ENCODE data around the gene DACT2. TPM values are rescaled to one million over a fixed set of nuclear protein-coding genes. Genes with fewer than 3 reads are reported as not detected.
A peak's percentile ranks its signal among the peaks of the same experiment; 100 is the strongest.

Gene DACT2
- total and polyA plus RNA-seq, 2 of the 8 experiments (the other 6 are each of a cell fraction or from before 2014, with no cell fraction given): 2.9 to 3.1 TPM

DNA sequence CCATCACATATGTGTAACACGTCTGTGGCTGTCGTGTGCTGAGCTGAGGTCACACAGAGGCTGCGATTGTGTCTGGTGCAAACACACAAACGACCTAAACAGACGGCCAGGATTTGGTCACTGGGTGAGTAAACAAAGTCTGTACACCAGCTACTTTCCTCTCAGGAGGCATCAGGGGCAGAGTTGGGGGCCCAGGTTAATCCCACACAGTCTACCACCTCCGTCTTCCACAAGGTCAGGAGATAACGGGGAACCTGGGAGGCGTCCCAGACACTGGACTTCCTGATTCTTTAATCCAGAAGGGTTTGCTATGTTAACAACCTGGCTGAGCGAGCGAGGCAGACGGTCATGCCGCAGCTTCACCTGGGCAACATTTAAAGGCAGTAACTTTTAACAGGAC, 1.5 kb downstream of the DACT2 start:
- Histone ChIP-seq H4K20me1 (replicated peaks in 1 of 2; ENCODE audit: control insufficient read depth in 1 of 2, insufficient read depth in 2 of 2, low read length in 2 of 2) (peaks cover 0 to 1% of the 10 kb centered on the region in 2 experiments), H3K4me3 (ENCODE audit: extremely low read depth in 1 of 4, insufficient read depth in 2 of 4, low read depth in 3 of 4, low read length in 4 of 4) (peak overlapping the region in 1 of 4 experiments; percentile 78; a peak in 2 of 8 replicates), H3K23ac (ENCODE audit: insufficient read length) (no peak overlapping the region), H3K14ac (ENCODE audit: insufficient read length) (no peak overlapping the region), H3K27ac (ENCODE audit: low read depth, low read length) (no peak overlapping the region), H3K4me2 (ENCODE audit: insufficient read depth in 1 of 2, low read depth in 2 of 2, low read length in 2 of 2) (peak overlapping the region; percentile 87 to 98; a peak in 2 of 4 replicates), H3K36me3 (ENCODE audit: control insufficient read depth in 2 of 4, insufficient read depth in 4 of 4, low read length in 3 of 4) (no peaks in the 10 kb centered on the region), H3K79me1 (ENCODE audit: low read depth, low read length) (no peaks in the 10 kb centered on the region), H2BK5ac (ENCODE audit: low read depth, low read length) (no peak overlapping the region), H2AK5ac (ENCODE audit: low read depth, low read length) (no peak overlapping the region), H3K56ac (replicated peaks; ENCODE audit: insufficient read length, low read depth, low read length) (no peak overlapping the region), H4K8ac (ENCODE audit: extremely low read depth, insufficient read depth, low read length) (no peak overlapping the region; the same call in none of the 2 replicates), H3K18ac (ENCODE audit: extremely low read depth, low read length) (no peak overlapping the region), H3K4ac (replicated peaks; ENCODE audit: insufficient read length, low read depth, low read length) (no peak overlapping the region), H3K79me2 (ENCODE audit: control insufficient read depth in 1 of 2, insufficient read depth in 2 of 2, low read length in 2 of 2) (no peaks in the 10 kb centered on the region), H4K91ac (replicated peaks; ENCODE audit: insufficient read length, low read length) (peak overlapping the region; percentile 61), H2AFZ (ENCODE audit: low read length) (no peak overlapping the region), H2BK120ac (replicated peaks; ENCODE audit: low read depth, low read length) (no peak overlapping the region), H2BK15ac (ENCODE audit: low read length) (no peak overlapping the region), H2BK12ac (ENCODE audit: low read depth, low read length) (0 out of 2 replicates have a peak overlapping the region, but pooled peaks have one; percentile 75), H3K23me2 (ENCODE audit: low read depth, low read length) (peaks cover 7% of the 10 kb centered on the region; the same call in 1 of the 2 replicates), H3K27me3 (replicated peaks in 1 of 4; ENCODE audit: control insufficient read depth in 3 of 4, extremely low read depth in 1 of 4, insufficient read depth in 3 of 4, low read length in 3 of 4) (peaks cover 0 to 19% (median 12%) of the 10 kb centered on the region in 4 experiments; a peak in 4 of 7 replicates), H2BK20ac (ENCODE audit: low read length) (no peak overlapping the region), H3K9me3 (ENCODE audit: insufficient read depth in 2 of 2, low read depth in 1 of 2, low read length in 1 of 2) (peaks cover 0 to 6% of the 10 kb centered on the region in 2 experiments; a peak in 1 of 4 replicates), H3K9ac (replicated peaks in 1 of 4; ENCODE audit: extremely low read depth in 1 of 4, low read depth in 3 of 4, low read length in 3 of 4) (no peak overlapping the region), H4K5ac (ENCODE audit: insufficient read length, low read depth, low read length) (no peak overlapping the region), H3K4me1 (replicated peaks in 1 of 4; ENCODE audit: control insufficient read depth in 3 of 4, insufficient read depth in 4 of 4, low read length in 3 of 4) (peaks cover 13 to 25% (median 16%) of the 10 kb centered on the region in 4 experiments)
- CTCF ChIA-PET (ENCODE audit: partially characterized antibody): interaction anchor here (1.0 kb wide), 1 partner anchor 14 kb away, joined by 3 read pairs; no protein-coding TSS in a partner anchor
- no peak for TF ChIP-seq ATF3 (IDR thresholded peaks at IDR 0.05; ENCODE audit: insufficient read depth, low read depth, low read length)
- TF ChIP-seq YY1 (IDR thresholded peaks at IDR 0.05; ENCODE audit: low read depth, low read length): no peak
- no peak for DNase-seq (ENCODE audit: low read depth in 1 of 2, low spot score in 2 of 2)
- 81% methylated on average over 12 of the region's 12 CpGs; no CpG with 5 or more reads in 1 of the 2 experiments for WGBS, 2 experiments (ENCODE audit: extremely low coverage in 1 of 2, insufficient coverage in 1 of 2, insufficient read length in 1 of 2, insufficient replicate concordance in 2 of 2, low coverage in 1 of 2, low lambda C conversion rate in 2 of 2, missing lambda C conversion rate in 1 of 2)
- FAIRE-seq: no peak
- POLR2A ChIA-PET (ENCODE audit: partially characterized antibody): no interaction called here
